Panc1 (cell line): ENCODE results near the gene SLC66A1. TPM values are rescaled to one million over a fixed set of nuclear protein-coding genes. Genes with fewer than 3 reads are reported as not detected.

Experiments used
- ATAC-seq: fragments of 200-7000 bp; cut with Tn5 transposase; 2 replicates; pipeline ENCODE4 v1.9.1; 2020; ENCODE audit warnings: mild to moderate bottlenecking, moderate library complexity
- BruUV-seq: library from RNA; stranded (reverse); fragments of 400-500 nt; replicated peaks from 2 replicates; lab custom pipeline; 2021; lab: Mats Ljungman, UMichigan
- CTCF ChIA-PET: fragments of 300-600 bp; sonication (Branson Sonifier 250); formaldehyde crosslinking; loops from one replicate; lab custom pipeline; 2022; ENCODE audit warnings: antibody characterized with exemption; lab: Charles Lee
- POLR2A ChIA-PET: fragments of 300-600 bp; sonication (Branson Sonifier 250); formaldehyde crosslinking; loops from one replicate; lab custom pipeline; 2022; ENCODE audit warnings: antibody characterized with exemption; lab: Charles Lee
- DNase-seq: peaks from one replicate; pipeline ENCODE4 v3.0.0-alpha.2; 2010; ENCODE audit warnings: low read depth, low spot score
- H3K27ac ChIP-seq: 2 replicates; pipeline ENCODE4 v1.5.1; 2011; ENCODE audit warnings: mild to moderate bottlenecking, low read length, inconsistent platforms
- H3K27me3 ChIP-seq: fragments of 200-500 bp; sonication (Bioruptor generic); 2 replicates; pipeline ENCODE4 v1.6.0; 2014; ENCODE audit warnings: low read length, inconsistent platforms; ENCODE audit not compliant: control insufficient read depth, insufficient read depth
- H3K36me3 ChIP-seq: fragments of 200-500 bp; sonication (Bioruptor generic); 2 replicates; pipeline ENCODE4 v1.5.1; 2014; ENCODE audit warnings: inconsistent platforms, mild to moderate bottlenecking, low read length, moderate library complexity; ENCODE audit not compliant: control insufficient read depth, insufficient read depth
- H3K4me1 ChIP-seq: 2 replicates; pipeline ENCODE4 v1.5.1; 2011; ENCODE audit warnings: inconsistent platforms, mild to moderate bottlenecking, low read length, moderate library complexity; ENCODE audit not compliant: control insufficient read depth, insufficient read depth
- H3K4me3 ChIP-seq, 2 experiments: 2 replicates each; pipeline ENCODE4 v1.5.1; 2011 to 2012; ENCODE audit warnings: low read depth in 2 of 2, low read length in 2 of 2, mild to moderate bottlenecking in 2 of 2, inconsistent platforms in 1 of 2, moderate library complexity in 1 of 2
- H3K9me3 ChIP-seq: fragments of 200-500 bp; sonication (Bioruptor generic); 2 replicates; pipeline ENCODE4 v1.5.1; 2014; ENCODE audit warnings: low read depth, mild to moderate bottlenecking, inconsistent platforms, low read length, moderate library complexity; ENCODE audit not compliant: control insufficient read depth, insufficient read depth
- POLR2AphosphoS5 ChIP-seq: IDR thresholded peaks from 2 replicates; pipeline ENCODE4 v1.6.1; 2012; ENCODE audit warnings: mild to moderate bottlenecking, low read depth, low read length, moderate library complexity
- SIN3A ChIP-seq: IDR thresholded peaks from 2 replicates; pipeline ENCODE4 v1.6.1; 2012; ENCODE audit warnings: low read depth, mild to moderate bottlenecking, low read length, moderate library complexity, borderline replicate concordance; ENCODE audit not compliant: insufficient read depth
- TCF7L2 ChIP-seq: IDR thresholded peaks from 2 replicates; pipeline ENCODE4 v1.6.1; 2011; ENCODE audit warnings: mild to moderate bottlenecking, low read depth, low read length, inconsistent platforms
- in situ Hi-C: cut with HindIII; loops from 2 replicates; pipeline ENCODE4 v1.10.0; 2016; ENCODE audit warnings: low sequenced_read_pairs, low pct_unique_long_range_greater_than_20kb
- intact Hi-C: fragments of 100-400 bp; cut with micrococcal nuclease; formaldehyde crosslinking; loops from one replicate; pipeline ENCODE4 v1.10.0; 2022; ENCODE audit not compliant: unreplicated experiment
- total RNA-seq: library from RNA; stranded (reverse); gene quantifications from one replicate; pipeline ENCODE4 v1.2.1, GENCODE V29; 2021; ENCODE audit not compliant: unreplicated experiment
- TF ChIP-seq, protein P1 (sequence below), 2 experiments: IDR thresholded peaks; 2 replicates each; pipeline ENCODE4 v1.6.1; 2011 to 2012; ENCODE audit warnings: low read depth in 2 of 2, control low read depth in 1 of 2, low read length in 1 of 2, mild to moderate bottlenecking in 1 of 2, moderate library complexity in 1 of 2; ENCODE audit not compliant: insufficient read depth in 1 of 2
- TF ChIP-seq, protein P2 (sequence below): fragments of 450-650 bp; IDR thresholded peaks from 2 replicates; pipeline ENCODE4 v1.5.1; 2017; ENCODE audit warnings: mild to moderate bottlenecking

SLC66A1 gene
- total RNA-seq, 1 experiment from 2014 or later: 42.0 TPM

DNA sequence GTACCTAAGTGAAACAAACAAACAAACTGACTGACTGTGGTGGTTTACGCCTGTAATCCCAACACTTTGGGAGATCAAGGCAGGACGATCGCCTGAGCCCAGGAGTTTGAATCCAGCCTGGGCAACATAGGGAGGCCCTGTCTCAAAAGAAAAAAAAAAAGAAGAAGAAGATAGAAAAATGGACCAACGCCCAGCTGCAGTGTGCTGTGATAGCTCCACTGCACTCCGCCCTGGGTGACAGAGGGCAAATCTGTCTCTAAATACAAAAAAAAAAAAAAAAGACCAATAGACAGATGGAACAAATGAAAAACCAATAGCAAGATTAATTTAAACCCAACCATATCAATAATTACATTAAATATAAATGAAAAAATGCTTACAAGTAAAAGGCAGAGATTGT is 37.5 kb upstream of the SLC66A1 start:
- BruUV-seq: no TSS peak

GRCh38 chr1:19283891-19284290 is 28.2 kb upstream of the SLC66A1 start:
- no peaks in the 10 kb centered on the region for H3K36me3 ChIP-seq
- POLR2A ChIA-PET: no interaction called here
- in situ Hi-C loops: no loop called here
- H3K27ac ChIP-seq: no peak overlapping the region
- H3K4me3 ChIP-seq: no peak overlapping the region
- CTCF ChIA-PET: no interaction called here
- intact Hi-C loops: no loop called here
- no peaks in the 10 kb centered on the region for H3K9me3 ChIP-seq
- ATAC-seq: no peak
- no peaks in the 10 kb centered on the region for H3K27me3 ChIP-seq
- DNase-seq: no peak
- BruUV-seq: no TSS peak
- TF ChIP-seq, protein P1, sequence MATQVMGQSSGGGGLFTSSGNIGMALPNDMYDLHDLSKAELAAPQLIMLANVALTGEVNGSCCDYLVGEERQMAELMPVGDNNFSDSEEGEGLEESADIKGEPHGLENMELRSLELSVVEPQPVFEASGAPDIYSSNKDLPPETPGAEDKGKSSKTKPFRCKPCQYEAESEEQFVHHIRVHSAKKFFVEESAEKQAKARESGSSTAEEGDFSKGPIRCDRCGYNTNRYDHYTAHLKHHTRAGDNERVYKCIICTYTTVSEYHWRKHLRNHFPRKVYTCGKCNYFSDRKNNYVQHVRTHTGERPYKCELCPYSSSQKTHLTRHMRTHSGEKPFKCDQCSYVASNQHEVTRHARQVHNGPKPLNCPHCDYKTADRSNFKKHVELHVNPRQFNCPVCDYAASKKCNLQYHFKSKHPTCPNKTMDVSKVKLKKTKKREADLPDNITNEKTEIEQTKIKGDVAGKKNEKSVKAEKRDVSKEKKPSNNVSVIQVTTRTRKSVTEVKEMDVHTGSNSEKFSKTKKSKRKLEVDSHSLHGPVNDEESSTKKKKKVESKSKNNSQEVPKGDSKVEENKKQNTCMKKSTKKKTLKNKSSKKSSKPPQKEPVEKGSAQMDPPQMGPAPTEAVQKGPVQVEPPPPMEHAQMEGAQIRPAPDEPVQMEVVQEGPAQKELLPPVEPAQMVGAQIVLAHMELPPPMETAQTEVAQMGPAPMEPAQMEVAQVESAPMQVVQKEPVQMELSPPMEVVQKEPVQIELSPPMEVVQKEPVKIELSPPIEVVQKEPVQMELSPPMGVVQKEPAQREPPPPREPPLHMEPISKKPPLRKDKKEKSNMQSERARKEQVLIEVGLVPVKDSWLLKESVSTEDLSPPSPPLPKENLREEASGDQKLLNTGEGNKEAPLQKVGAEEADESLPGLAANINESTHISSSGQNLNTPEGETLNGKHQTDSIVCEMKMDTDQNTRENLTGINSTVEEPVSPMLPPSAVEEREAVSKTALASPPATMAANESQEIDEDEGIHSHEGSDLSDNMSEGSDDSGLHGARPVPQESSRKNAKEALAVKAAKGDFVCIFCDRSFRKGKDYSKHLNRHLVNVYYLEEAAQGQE (IDR thresholded peaks at IDR 0.05; ENCODE audit: insufficient read depth in 1 of 2, low read depth in 2 of 2, low read length in 1 of 2): no peak
- no peak for TF ChIP-seq TCF7L2
- no peak for TF ChIP-seq SIN3A
- TF ChIP-seq, protein P2, sequence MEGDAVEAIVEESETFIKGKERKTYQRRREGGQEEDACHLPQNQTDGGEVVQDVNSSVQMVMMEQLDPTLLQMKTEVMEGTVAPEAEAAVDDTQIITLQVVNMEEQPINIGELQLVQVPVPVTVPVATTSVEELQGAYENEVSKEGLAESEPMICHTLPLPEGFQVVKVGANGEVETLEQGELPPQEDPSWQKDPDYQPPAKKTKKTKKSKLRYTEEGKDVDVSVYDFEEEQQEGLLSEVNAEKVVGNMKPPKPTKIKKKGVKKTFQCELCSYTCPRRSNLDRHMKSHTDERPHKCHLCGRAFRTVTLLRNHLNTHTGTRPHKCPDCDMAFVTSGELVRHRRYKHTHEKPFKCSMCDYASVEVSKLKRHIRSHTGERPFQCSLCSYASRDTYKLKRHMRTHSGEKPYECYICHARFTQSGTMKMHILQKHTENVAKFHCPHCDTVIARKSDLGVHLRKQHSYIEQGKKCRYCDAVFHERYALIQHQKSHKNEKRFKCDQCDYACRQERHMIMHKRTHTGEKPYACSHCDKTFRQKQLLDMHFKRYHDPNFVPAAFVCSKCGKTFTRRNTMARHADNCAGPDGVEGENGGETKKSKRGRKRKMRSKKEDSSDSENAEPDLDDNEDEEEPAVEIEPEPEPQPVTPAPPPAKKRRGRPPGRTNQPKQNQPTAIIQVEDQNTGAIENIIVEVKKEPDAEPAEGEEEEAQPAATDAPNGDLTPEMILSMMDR: no peak
- no peak for TF ChIP-seq POLR2AphosphoS5
- no peaks in the 10 kb centered on the region; the same call in 1 of the 2 replicates for H3K4me1 ChIP-seq

More for the DNA sequence above, 37.5 kb upstream of the SLC66A1 start:
- Histone ChIP-seq H3K36me3 (no peaks in the 10 kb centered on the region), H3K4me3 (no peak overlapping the region), H3K27ac (no peak overlapping the region), H3K27me3 (no peaks in the 10 kb centered on the region), H3K4me1 (no peaks in the 10 kb centered on the region), H3K9me3 (no peaks in the 10 kb centered on the region)
- TF ChIP-seq, protein P2: no peak
- no peak for TF ChIP-seq SIN3A
- no peak for TF ChIP-seq POLR2AphosphoS5
- no peak for TF ChIP-seq TCF7L2
- TF ChIP-seq, protein P1 (IDR thresholded peaks at IDR 0.05; ENCODE audit: insufficient read depth in 1 of 2, low read depth in 2 of 2, low read length in 1 of 2): no peak
- POLR2A ChIA-PET: no interaction called here
- CTCF ChIA-PET: no interaction called here
- DNase-seq (no peak), ATAC-seq (no peak)
- in situ Hi-C loops: no loop called here
- intact Hi-C loops: no loop called here
